Neural progenitor cell (in vitro differentiated cells): ENCODE results near the gene ITGB1. TPM values are rescaled to one million over a fixed set of nuclear protein-coding genes. Genes with fewer than 3 reads are reported as not detected.
"Not testable (repeated sequence)": the region's sequence is repeated elsewhere in the genome, so short reads cannot be mapped to it uniquely, and the experiment has no call there.

Experiments
- DNase-seq: peaks from one replicate; pipeline ENCODE4 v3.0.0-alpha.2; 2016; ENCODE audit warnings: low spot score
- H2AFZ ChIP-seq: fragments of 200-600 bp; sonication (generic); replicated peaks from 2 replicates; pipeline ENCODE4 v1.6.1; 2016; ENCODE audit warnings: antibody characterized with exemption
- H3F3A ChIP-seq: fragments of 200-600 bp; sonication (generic); 2 replicates; pipeline ENCODE4 v1.6.1; 2016; ENCODE audit warnings: antibody characterized with exemption, low read depth
- H3K27ac ChIP-seq: fragments of 200-600 bp; sonication (generic); 2 replicates; pipeline ENCODE4 v1.5.1; 2016; ENCODE audit warnings: mild to moderate bottlenecking
- H3K27me3 ChIP-seq: fragments of 200-600 bp; sonication (generic); 2 replicates; pipeline ENCODE4 v1.6.1; 2016; ENCODE audit warnings: mild to moderate bottlenecking, moderate library complexity
- H3K36me3 ChIP-seq: fragments of 200-600 bp; sonication (generic); 2 replicates; pipeline ENCODE4 v1.5.1; 2016
- H3K4me1 ChIP-seq: fragments of 200-600 bp; sonication (generic); 2 replicates; pipeline ENCODE4 v1.6.1; 2016; ENCODE audit warnings: mixed run types
- H3K4me2 ChIP-seq: fragments of 200-600 bp; sonication (generic); 2 replicates; pipeline ENCODE4 v1.6.1; 2016
- H3K4me3 ChIP-seq: fragments of 200-600 bp; sonication (generic); 2 replicates; pipeline ENCODE4 v1.5.1; 2016
- H3K79me2 ChIP-seq: fragments of 200-600 bp; sonication (generic); 2 replicates; pipeline ENCODE4 v1.6.1; 2016; ENCODE audit warnings: low read depth
- H3K9ac ChIP-seq: fragments of 200-600 bp; sonication (generic); 2 replicates; pipeline ENCODE4 v1.6.1; 2016
- H3K9me3 ChIP-seq: fragments of 200-600 bp; sonication (generic); 2 replicates; pipeline ENCODE4 v1.5.1; 2016; ENCODE audit warnings: low read depth
- H4K20me1 ChIP-seq: fragments of 200-600 bp; sonication (generic); 2 replicates; pipeline ENCODE4 v1.6.1; 2016; ENCODE audit warnings: low read depth
- H3K27ac Mint-ChIP-seq: 3 replicates; pipeline ENCODE4 v1.8.0; 2021; ENCODE audit warnings: mixed read lengths
- H3K27me3 Mint-ChIP-seq: 2 replicates; pipeline ENCODE4 v1.8.0; 2022; ENCODE audit warnings: low read depth, mild to moderate bottlenecking, inconsistent platforms, moderate library complexity, mixed read lengths; ENCODE audit not compliant: insufficient read depth
- H3K36me3 Mint-ChIP-seq: 3 replicates; pipeline ENCODE4 v1.8.0; 2021; ENCODE audit warnings: mixed read lengths
- H3K4me1 Mint-ChIP-seq: 3 replicates; pipeline ENCODE4 v1.8.0; 2021; ENCODE audit warnings: mixed read lengths
- H3K4me3 Mint-ChIP-seq: 3 replicates; pipeline ENCODE4 v1.8.0; 2021; ENCODE audit warnings: mild to moderate bottlenecking, moderate library complexity, mixed read lengths
- H3K9me3 Mint-ChIP-seq: 3 replicates; pipeline ENCODE4 v1.8.0; 2020; ENCODE audit warnings: mixed read lengths
- CTCF ChIP-seq: fragments of 200-600 bp; sonication (generic); IDR thresholded peaks from 2 replicates; pipeline ENCODE4 v1.5.1; 2017; ENCODE audit warnings: antibody characterized with exemption, mild to moderate bottlenecking
- EZH2 ChIP-seq: fragments of 200-600 bp; sonication (generic); IDR thresholded peaks from 2 replicates; pipeline ENCODE4 v1.6.1; 2017; ENCODE audit warnings: antibody characterized with exemption, mild to moderate bottlenecking, moderate library complexity
- EZH2phosphoT487 ChIP-seq: fragments of 200-600 bp; sonication (generic); IDR thresholded peaks from 2 replicates; pipeline ENCODE4 v1.6.1; 2017; ENCODE audit warnings: antibody characterized with exemption
- total RNA-seq: library from RNA; depleted of rRNA; stranded (reverse); fragments of >200 nt; gene quantifications from 2 replicates; pipeline ENCODE4 v1.2.3, GENCODE V29; 2015; ENCODE audit warnings: low replicate concordance

Gene ITGB1
- total RNA-seq, 1 donor from 2014 or later = 358 TPM

- Histone ChIP-seq H3K27me3 (no peaks in the 10 kb centered on the region), H4K20me1 (no peaks in the 10 kb centered on the region), H3K4me3 (no peak overlapping the region), H3K4me1 (no peaks in the 10 kb centered on the region), H2AFZ (no peak overlapping the region), H3K27ac (no peak overlapping the region), H3K79me2 (peaks cover 4% of the 10 kb centered on the region), H3F3A (no peaks in the 10 kb centered on the region), H3K9ac (no peak overlapping the region), H3K4me2 (no peak overlapping the region), H3K36me3 (peaks cover 19% of the 10 kb centered on the region), H3K9me3 (no peaks in the 10 kb centered on the region)
- Mint-ChIP-seq H3K4me3 (no peak overlapping the region), H3K36me3 (peaks cover 47% of the 10 kb centered on the region), H3K27me3 (no peaks in the 10 kb centered on the region), H3K9me3 (no peaks in the 10 kb centered on the region), H3K27ac (no peak overlapping the region), H3K4me1 (no peaks in the 10 kb centered on the region)
- no peak for DNase-seq
- TF ChIP-seq CTCF (no peak), EZH2 (no peak), EZH2phosphoT487 (no peak)
These were observed 30.3 kb downstream of the ITGB1 start for GRCh38 chr10:32927750-32928149.

- no peaks in the 10 kb centered on the region for H3K79me2 ChIP-seq
- H3K4me3 ChIP-seq = no peak overlapping the region
These were observed 34.2 kb downstream of the ITGB1 start for GRCh38 chr10:32923849-32924248.

GRCh38 chr10:32923134-32923533 is 34.9 kb downstream of the ITGB1 start:
- Histone ChIP-seq H2AFZ (no peak overlapping the region), H3K4me1 (no peaks in the 10 kb centered on the region), H3K4me3 (no peak overlapping the region), H3F3A (no peaks in the 10 kb centered on the region), H3K4me2 (no peak overlapping the region), H4K20me1 (no peaks in the 10 kb centered on the region), H3K36me3 (peaks cover 46% of the 10 kb centered on the region), H3K9me3 (no peaks in the 10 kb centered on the region), H3K27ac (no peak overlapping the region), H3K79me2 (no peaks in the 10 kb centered on the region), H3K9ac (no peak overlapping the region), H3K27me3 (no peaks in the 10 kb centered on the region)
- DNase-seq = no peak
- Mint-ChIP-seq H3K4me3 (no peak overlapping the region), H3K27me3 (no peaks in the 10 kb centered on the region), H3K27ac (no peak overlapping the region), H3K4me1 (no peaks in the 10 kb centered on the region), H3K36me3 (peaks cover 56% of the 10 kb centered on the region), H3K9me3 (peaks cover 3% of the 10 kb centered on the region)
- no peak for TF ChIP-seq CTCF
- TF ChIP-seq EZH2 = no peak
- TF ChIP-seq EZH2phosphoT487 = no peak

More at GRCh38 chr10:32923849-32924248, 34.2 kb downstream of the ITGB1 start:
- no peak overlapping the region for H3K4me2 ChIP-seq
- H3K27me3 Mint-ChIP-seq = no peaks in the 10 kb centered on the region
- no peaks in the 10 kb centered on the region for H3K9me3 ChIP-seq
- H3K36me3 ChIP-seq = peaks cover 45% of the 10 kb centered on the region
- no peak for DNase-seq
- peaks cover 57% of the 10 kb centered on the region for H3K36me3 Mint-ChIP-seq
- H3K4me1 Mint-ChIP-seq = no peaks in the 10 kb centered on the region
- no peak overlapping the region for H3K4me3 Mint-ChIP-seq
- H3K27me3 ChIP-seq = no peaks in the 10 kb centered on the region
- H3F3A ChIP-seq = no peaks in the 10 kb centered on the region
- no peak overlapping the region for H2AFZ ChIP-seq
- TF ChIP-seq CTCF (no peak), EZH2phosphoT487 (no peak), EZH2 (no peak)
- no peaks in the 10 kb centered on the region for H3K4me1 ChIP-seq
- no peak overlapping the region for H3K9ac ChIP-seq
- H4K20me1 ChIP-seq = no peaks in the 10 kb centered on the region
- H3K27ac Mint-ChIP-seq = peak overlapping the region; percentile 12
- H3K9me3 Mint-ChIP-seq = no peaks in the 10 kb centered on the region
- no peak overlapping the region for H3K27ac ChIP-seq

- Histone ChIP-seq H4K20me1 (no peaks in the 10 kb centered on the region), H3K9ac (no peak overlapping the region), H3K4me1 (no peaks in the 10 kb centered on the region), H3K4me3 (no peak overlapping the region), H3F3A (no peaks in the 10 kb centered on the region), H3K9me3 (no peaks in the 10 kb centered on the region), H3K27ac (no peak overlapping the region), H2AFZ (no peak overlapping the region), H3K36me3 (peaks cover 37% of the 10 kb centered on the region), H3K4me2 (no peak overlapping the region), H3K79me2 (no peaks in the 10 kb centered on the region), H3K27me3 (no peaks in the 10 kb centered on the region)
- H3K4me1 Mint-ChIP-seq = no peaks in the 10 kb centered on the region
- DNase-seq = no peak
- no peaks in the 10 kb centered on the region for H3K27me3 Mint-ChIP-seq
- H3K9me3 Mint-ChIP-seq = peaks cover 6% of the 10 kb centered on the region
- TF ChIP-seq EZH2 = no peak
- TF ChIP-seq CTCF = no peak
- TF ChIP-seq EZH2phosphoT487 = no peak
- H3K36me3 Mint-ChIP-seq = peaks cover 58% of the 10 kb centered on the region
- H3K27ac Mint-ChIP-seq = no peak overlapping the region
- no peak overlapping the region for H3K4me3 Mint-ChIP-seq
These were observed 35.9 kb downstream of the ITGB1 start for GRCh38 chr10:32922170-32922569.

GRCh38 chr10:32917817-32918216 is 40.2 kb downstream of the ITGB1 start:
- H3K4me2 ChIP-seq, H4K20me1 ChIP-seq, H3K79me2 ChIP-seq, H3K4me3 ChIP-seq, H3K27me3 Mint-ChIP-seq, H3K4me1 Mint-ChIP-seq, H3K27ac Mint-ChIP-seq, H3K4me3 Mint-ChIP-seq, H3K4me1 ChIP-seq, H3K9me3 ChIP-seq, H3F3A ChIP-seq, H3K27ac ChIP-seq, H3K27me3 ChIP-seq, H2AFZ ChIP-seq, H3K9ac ChIP-seq, DNase-seq: not testable (repeated sequence)
- H3K36me3 Mint-ChIP-seq = peaks cover 66% of the 10 kb centered on the region
- peaks cover 23% of the 10 kb centered on the region for H3K9me3 Mint-ChIP-seq
- peaks cover 29% of the 10 kb centered on the region for H3K36me3 ChIP-seq
